ELF-1 (cell line): Measurements from ENCODE around the gene REM2.

Source experiments
- DNase-seq: peaks from one replicate; pipeline ENCODE4 v3.0.0-alpha.2; 2016; ENCODE audit warnings: low read depth, low spot score

Gene REM2

DNA sequence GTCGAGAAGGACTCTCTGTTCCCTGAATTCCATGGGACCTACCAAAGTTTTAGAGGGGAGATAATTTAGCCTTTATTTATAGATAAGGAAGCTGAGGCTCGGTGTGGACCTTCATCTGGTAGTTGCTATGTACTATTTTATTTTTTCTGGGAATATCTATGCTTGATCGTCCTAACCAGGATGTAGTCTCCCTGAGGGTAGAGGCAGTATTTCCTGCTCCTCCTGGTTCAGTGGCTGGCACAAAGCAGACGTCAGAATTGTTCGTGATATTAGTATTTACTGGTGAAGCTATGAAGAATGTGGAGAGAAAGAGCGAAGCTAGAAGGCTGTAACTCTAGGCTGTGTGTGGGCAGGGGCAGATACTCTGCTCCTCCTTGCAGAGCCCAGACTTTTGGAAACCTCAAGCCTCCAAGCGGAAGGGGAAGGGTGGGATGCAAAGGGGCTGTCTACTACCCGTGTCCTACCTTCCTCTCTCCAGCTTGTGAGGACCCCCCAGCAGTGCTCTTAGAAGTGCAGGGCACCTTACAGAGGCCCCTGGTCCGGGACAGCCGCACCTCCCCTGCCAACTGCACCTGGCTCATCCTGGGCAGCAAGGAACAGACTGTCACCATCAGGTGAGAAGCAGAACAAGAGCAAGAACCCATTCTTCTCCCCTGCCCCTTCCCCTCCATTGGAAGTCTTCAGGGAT is 10.0 kb upstream of the REM2 start:
- no peak for DNase-seq

GRCh38 chr14:22875003-22875747 is 7.8 kb upstream of the REM2 start:
- peak; percentile 34 for DNase-seq

DNA sequence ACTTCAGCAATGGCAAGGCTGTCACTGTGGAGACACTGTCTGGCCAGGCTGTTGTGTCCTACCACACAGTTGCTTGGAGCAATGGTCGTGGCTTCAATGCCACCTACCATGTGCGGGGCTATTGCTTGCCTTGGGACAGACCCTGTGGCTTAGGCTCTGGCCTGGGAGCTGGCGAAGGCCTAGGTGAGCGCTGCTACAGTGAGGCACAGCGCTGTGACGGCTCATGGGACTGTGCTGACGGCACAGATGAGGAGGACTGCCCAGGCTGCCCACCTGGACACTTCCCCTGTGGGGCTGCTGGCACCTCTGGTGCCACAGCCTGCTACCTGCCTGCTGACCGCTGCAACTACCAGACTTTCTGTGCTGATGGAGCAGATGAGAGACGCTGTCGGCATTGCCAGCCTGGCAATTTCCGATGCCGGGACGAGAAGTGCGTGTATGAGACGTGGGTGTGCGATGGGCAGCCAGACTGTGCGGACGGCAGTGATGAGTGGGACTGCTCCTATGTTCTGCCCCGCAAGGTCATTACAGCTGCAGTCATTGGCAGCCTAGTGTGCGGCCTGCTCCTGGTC is 7.2 kb upstream of the REM2 start:
- DNase-seq, result no peak

DNA sequence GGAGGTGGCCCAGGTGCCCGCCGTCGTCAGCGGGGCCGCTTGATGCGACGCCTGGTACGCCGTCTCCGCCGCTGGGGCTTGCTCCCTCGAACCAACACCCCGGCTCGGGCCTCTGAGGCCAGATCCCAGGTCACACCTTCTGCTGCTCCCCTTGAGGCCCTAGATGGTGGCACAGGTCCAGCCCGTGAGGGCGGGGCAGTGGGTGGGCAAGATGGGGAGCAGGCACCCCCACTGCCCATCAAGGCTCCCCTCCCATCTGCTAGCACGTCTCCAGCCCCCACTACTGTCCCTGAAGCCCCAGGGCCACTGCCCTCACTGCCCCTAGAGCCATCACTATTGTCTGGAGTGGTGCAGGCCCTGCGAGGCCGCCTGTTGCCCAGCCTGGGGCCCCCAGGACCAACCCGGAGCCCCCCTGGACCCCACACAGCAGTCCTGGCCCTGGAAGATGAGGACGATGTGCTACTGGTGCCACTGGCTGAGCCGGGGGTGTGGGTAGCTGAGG is 6.0 kb upstream of the REM2 start:
- DNase-seq, result no peak

DNA sequence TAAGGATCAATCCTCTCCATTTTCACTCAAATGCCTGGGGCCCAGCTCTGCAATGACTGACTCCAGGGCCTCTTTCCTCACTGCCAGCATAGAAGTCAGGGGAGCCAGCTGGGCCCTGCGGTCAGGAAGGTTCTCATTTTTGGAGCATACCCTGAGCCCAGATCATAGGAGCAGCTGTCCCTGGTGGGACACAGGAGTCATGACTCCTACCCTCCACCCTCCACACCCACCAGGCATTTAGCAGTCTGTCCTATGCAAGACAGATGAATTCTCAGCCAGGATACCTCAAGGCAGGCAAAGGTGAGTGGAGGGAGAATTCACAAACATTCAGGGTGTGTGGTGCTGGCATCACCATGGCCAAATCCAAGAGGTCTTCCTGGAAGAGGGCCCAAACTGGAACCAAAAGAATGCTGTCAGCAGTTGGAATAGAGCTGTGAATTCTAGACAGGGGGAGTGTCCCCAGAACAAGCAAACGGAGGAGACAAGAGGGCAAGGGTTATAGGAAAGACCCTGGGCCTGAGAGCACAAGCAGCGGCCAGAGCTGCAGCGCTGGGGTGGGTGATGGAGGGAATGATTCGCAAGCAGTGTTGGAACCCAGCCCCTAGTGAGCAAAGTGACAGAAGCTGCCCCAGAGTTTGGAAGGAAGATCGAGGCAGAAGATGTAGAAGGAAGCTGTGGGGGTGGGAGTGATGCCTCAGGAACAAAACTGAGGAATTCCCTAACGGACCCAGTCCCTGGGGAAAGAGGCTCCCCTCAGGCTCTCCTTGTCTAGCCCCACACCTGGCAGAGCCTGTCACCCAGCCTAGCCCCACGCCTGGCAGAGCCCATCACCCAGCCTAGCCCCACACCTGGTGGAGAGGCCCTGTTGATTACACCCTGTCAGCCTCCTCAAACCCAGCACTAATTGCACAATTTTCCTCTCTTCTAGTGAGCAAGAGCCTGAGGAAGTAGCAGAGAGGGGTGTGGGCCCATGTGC is 4.5 kb upstream of the REM2 start:
- DNase-seq, result no peak

- no peak for DNase-seq
Observed at GRCh38 chr14:22882064-22882463, 958 bp upstream of the REM2 start.

DNA sequence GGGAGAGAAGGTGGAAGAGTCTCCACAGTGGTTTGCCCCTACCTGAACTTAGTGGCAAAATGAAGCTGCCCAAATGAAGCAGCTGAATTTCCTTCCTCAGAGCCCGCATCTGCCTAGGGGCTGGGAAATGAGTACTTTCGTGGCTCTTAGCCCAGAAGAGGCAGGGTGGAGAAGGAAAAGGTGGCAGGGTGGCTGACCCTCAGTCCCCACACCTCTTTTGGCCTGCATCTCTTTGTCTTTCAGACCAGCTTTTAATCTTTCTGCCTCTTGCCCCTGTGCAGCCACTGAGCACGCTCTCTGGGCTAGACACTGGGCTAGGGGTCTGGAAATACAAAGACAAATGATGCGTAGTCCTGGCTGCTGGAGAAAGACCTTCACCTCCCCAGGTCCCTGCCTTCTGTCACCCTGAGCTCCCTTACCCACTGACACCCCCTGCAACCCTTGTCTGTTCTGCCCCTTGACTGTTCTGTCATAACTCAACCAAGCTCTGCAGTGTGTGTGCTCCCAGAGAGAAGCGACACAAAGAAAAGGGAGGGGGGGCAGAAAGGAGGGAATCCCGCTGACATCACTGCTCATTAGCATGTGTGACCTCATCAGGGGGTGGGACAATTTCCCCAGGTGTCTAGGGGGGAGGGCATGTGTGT is 371 bp upstream of the REM2 start:
- DNase-seq, result peak; percentile 72

- DNase-seq, result no peak
Observed at GRCh38 chr14:22884076-22884737, 1.2 kb downstream of the REM2 start.

DNA sequence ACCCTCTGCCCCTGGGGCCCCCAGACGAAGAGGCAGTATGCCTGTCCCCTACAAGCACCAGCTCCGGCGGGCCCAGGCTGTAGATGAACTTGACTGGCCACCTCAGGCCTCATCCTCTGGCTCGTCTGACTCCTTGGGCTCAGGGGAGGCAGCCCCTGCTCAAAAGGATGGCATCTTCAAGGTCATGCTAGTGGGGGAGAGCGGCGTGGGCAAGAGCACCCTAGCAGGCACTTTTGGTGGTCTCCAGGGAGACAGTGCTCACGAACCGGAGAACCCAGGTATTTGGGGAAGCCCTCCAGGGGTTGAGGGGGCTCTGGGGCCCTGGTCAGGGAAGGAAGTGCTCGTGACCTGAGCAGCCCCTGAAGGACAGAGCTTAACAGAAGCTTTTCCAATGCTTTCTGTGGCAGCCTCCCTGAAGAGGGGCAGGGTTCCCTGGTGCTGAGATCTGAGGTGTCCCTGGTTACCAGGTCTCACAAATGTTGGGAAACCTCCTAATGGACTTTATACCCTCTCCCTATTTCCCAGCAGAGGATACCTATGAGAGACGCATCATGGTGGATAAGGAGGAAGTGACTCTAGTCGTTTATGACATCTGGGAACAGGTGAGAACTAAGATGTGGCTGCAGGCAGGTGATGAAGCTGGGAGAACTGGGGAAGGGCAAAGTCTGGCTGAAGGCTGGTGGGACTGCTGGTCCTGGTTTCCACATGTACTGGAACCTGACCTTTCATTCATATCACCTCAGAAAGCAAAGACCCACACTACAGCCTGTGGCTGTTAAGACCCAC is 1.9 kb downstream of the REM2 start:
- no peak for DNase-seq

DNA sequence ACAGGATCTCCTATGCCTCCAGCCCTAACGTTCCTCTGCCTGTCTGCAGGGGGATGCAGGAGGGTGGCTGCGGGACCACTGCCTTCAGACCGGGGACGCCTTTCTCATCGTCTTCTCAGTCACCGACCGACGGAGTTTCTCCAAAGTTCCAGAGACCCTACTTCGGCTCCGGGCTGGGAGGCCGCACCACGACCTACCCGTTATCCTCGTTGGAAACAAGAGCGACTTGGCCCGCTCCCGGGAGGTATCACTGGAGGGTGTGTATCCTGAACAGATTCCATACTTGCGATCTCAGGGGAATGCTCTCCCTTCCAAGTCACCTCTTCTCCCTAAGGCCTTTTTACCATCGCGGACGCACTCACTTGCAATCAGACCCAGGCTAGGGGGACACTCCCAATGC is 3.0 kb downstream of the REM2 start:
- DNase-seq, result no peak

DNA sequence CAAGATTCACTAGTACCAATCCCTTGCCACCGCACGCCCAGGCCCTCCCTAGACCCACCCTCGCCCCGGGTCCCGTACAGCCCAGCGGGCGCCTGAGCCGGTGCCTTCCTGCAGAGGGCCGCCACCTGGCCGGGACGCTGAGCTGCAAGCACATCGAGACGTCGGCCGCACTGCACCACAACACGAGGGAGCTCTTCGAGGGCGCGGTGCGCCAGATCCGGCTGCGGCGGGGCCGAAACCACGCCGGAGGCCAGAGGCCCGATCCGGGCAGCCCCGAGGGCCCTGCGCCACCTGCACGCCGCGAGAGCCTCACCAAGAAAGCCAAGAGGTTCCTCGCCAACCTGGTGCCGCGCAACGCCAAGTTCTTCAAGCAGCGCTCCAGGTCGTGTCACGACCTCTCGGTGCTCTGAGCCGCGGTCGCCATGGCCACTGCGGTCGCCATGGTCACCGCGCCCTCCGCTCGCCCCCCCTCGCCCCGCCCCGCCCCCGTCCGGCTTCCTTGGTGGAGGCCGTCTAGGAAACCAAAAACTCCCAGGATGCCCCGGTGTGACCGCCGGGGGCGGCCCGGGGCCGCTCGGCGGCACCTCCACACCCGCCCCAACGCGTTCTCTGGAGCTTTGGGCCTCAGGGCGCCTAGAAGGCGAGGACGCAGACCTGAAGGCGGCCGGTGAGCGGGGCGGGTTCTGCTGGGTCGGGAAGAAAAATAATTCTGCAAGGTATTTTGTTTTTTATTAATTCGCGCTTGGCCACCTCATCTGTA is 3.7 kb downstream of the REM2 start:
- DNase-seq, result peak; percentile 90

DNA sequence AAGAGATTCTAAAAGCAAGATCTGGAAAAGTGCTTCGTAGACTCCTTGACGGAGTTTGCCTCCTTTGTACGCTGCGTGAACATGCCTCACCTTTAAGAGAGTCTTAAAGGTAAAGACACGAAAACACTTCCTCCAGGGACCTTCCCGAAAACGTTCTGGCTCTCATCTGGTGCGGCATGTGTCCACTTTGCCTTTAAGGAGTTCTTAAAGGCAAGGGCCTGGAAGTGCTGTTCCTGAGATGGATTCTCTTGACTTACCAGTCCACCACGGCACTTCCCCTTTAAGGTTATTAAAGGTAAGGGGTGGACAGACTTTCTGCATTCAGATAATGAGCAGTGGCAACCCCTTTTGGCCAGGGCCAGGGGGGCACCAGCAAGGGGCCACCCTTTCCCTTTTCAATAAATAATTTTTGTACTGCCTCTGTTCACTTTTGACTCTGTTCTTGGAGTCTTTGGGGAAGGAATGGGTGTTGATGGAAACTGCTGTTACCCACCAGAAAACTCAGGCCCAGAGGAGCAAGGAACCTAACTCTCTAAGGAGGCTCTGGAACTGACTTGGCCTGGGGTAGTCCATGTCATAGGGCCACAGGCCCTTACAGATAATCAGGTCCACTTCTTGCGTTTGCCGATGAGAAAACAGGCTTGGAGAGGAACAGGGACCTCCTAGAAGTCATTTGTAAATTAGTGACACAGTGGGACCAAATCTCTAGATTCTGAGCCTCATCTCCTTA is 4.4 kb downstream of the REM2 start:
- DNase-seq, result peak; percentile 87

- no peak for DNase-seq
Observed at GRCh38 chr14:22887990-22888378, 5.0 kb downstream of the REM2 start.

GRCh38 chr14:22888662-22889061 is 5.6 kb downstream of the REM2 start:
- DNase-seq, result no peak

- no peak for DNase-seq
Observed at GRCh38 chr14:22890416-22890815, 7.4 kb downstream of the REM2 start.

- DNase-seq, result no peak
Observed at GRCh38 chr14:22892488-22892887, 9.5 kb downstream of the REM2 start.

DNA sequence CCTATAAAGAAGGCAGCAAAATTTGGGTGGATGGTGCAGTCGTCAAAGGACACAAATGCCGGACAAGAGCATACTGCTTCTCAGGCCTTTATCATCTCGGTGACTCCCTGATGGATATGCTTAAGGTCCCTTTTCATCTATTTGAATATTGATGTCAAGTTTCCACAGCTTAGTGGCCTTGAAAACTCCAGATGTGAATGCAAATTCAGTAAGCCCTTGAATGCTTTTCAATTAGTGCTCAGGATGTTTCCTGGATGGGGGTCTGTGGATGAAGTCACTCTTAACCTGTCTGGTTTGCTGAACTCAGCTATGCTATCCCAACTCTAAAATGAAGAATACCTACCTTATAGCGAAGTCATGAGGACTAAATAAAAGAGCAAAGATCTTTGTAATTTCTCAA is 10.7 kb downstream of the REM2 start:
- DNase-seq, result no peak

GRCh38 chr14:22895402-22895801 is 12.4 kb downstream of the REM2 start:
- no peak for DNase-seq
